Femur (tissue), 1 donor: ENCODE results near the gene UXS1.

Experiments
- DNase-seq: peaks from one replicate; pipeline ENCODE4 v3.0.0-alpha.2; 2017

UXS1 gene

DNA sequence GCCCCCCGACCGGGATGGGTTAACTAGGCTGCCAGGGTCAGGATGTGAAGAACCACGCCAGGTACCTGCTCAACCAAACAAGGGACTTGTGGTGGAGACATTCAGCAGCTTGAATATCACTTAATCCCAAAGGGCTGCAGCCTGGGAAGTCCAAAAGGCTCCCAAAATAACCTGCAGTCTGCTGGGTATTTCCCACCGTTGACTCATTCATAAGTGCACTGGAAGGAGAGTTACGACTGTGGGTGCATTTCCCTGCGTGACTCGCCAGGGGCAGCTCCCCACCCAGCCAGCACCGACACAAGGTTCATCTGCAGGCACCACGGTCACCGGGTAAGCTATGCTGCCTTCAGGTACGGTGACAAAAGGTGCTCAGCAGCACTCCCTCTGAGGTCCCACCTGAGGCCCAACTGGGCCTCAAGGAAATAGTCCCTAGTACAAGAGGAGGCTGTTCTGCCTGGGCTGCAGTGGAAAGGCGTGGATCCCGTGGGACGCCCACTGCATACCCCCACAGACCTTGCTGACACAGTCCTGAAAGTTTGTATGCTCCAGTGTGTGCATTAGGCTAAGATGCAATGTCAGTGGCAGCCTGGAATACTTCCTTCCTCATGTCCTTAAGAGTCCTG is 86.5 kb downstream of the UXS1 start:
- DNase-seq = no peak

DNA sequence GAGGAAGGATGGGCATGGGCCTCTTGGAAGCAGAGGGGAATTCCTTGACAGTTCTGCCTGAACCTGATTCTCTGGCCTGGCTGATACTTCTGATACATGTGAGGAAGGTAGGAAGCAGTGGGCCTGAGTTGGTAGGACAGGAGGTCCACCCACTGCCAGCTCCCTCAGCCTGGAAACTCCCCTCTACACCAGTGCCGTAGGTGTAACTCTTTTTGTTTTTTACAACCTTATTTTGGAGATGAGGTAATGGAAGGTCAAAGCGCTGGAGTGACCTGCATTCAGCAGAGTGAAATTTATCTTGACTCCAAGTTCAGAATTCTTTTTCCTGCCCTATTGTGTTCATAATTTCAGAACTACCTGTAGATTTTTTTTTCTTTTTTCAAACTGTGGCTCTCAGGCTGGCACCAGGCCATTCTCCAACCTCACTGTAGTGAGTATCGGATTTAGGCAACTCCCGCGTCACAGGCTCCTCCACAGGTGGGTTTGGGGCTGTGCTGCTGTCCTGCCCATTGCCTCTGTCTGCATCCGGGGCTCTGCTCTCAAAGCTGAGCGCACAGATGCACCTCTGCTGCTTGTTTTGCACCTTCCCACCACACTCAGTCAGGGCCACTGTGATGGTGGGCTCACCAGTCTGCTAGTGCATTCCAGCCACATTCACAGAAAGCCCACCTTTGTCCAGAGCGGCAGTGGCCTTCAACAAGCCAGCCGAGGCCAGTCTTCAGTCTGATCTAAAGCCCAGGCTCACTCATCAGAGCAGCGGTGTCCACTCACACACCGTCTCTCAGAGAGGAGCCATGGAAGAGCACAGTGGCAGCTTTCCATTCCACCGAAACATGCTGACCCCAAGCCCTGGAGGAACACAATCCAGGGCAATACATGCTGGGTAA is 87.2 kb downstream of the UXS1 start:
- no peak for DNase-seq

DNA sequence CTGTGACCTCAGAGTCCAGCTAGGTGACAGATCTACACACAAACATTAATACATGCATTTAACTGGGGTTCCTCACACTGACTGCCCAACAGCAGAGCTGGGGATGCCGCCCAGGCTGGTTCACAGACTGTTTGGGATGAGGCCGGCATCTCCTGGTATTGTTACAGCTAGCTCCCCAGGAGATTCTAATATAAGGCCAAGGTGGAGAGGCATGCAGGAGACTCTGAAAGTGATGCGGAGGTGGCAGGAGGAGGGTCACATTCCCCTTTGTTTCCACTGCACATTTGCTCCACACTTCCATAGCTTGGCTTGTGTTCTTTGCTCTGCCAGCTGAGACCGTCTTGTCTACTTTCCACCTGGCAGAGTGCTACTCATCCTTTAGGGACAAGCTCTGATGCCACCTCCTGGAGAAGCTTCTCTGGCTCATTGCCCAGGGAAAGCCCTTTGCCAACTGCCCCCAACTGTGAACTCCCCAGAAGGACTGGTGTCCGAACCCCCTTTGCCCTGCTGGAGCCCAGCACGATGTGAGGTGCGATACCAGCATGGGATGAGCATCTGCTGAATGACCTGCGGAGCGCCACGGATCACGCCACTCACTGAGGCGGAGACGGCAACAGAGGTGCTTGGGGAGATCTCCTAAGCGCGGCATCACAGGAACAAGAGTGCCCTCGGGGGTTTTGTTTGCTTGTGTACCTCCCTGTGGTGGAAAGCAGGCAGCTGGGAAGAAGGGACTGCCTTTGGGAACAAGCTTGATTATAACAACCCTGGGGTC is 88.8 kb downstream of the UXS1 start:
- DNase-seq = no peak

DNA sequence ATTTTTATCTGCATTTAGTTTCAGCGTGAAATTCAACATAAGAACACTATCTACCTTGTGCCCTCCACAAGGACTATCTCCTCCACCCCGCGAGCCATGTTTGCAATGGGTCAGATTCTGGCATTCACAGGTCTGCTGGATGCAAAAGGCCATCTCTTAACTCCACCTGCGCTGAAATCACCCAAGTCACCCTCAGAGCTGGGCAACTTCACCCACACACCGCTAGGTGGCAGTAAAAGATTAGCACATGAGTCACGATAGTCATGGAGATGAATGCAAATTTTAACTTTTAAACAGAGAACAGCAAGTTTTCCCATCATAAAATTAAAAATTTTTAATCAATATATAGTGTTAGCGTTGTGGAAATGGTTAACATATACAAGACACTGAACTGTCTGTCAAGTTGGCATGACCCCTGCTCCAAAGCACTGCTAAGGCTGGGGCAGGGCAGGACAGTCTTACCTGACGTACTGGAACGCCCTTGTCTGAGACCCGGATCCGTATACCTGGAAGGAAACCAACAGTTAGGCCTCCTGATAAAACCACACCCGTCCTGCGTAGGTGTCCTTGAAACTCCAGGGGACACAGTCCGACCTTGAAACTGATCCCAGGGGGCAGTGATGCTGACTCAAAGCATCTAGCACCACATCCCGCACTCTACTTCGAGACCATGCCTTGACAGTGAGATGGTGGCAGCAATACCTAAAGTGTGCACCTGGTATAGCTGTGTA is 89.6 kb downstream of the UXS1 start:
- DNase-seq = peak; percentile 65

DNA sequence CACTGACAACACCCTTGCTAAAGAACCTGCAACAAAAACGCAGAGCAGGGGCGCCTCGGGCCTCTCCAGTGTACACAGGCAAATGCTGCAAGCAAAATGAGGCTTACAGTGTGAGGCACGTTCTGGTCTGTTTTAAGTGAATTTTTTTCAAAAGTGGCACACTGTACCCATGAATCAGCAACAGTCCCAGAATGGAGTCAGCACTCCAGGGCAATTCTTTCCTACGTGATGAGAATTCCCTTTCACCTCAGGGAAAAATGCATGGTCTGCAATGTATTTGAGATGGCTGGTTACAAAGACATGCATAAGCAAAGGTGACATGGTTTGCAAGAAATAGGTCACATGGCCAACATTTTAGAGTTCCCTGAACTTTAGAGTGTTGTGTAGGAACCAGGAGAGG is 94.4 kb downstream of the UXS1 start:
- DNase-seq = no peak

DNA sequence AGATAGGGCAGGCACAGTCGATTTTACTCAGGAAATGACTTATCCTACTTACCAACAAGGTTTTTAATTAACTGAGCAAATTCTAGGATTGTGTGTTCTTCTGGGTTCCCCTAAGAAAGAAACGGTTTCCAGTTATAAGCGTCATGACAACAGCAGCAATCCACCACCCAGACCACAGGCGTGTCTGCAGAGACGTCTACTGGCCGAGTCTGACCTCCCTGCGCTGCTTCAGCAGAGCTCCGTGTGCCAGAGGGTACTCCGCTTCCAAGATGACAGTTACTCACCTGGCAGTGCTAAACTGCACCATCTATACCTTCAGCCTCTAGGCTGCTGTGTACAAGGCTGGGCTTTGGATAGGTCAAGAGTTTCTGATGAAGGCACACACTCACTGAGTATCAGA is 95.4 kb downstream of the UXS1 start:
- no peak for DNase-seq

DNA sequence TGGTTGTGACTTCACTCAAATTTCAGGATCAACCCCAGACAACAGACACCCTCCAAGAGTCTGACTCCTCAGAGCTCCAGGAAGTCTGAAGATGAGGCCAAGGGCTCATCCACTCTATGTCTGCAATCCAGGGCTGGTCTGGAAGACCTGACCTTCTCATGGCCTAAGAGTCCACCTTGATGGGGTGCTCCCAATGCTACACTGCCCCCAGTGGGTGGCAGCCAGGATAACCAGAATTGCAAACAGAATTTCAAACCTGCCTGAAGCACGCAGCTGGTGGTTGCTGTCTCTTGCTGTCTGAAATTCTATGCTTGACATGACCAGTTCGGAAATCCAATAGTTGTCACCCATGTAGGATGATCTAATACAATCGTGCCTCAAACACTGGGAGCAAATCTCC is 96.0 kb downstream of the UXS1 start:
- no peak for DNase-seq

DNA sequence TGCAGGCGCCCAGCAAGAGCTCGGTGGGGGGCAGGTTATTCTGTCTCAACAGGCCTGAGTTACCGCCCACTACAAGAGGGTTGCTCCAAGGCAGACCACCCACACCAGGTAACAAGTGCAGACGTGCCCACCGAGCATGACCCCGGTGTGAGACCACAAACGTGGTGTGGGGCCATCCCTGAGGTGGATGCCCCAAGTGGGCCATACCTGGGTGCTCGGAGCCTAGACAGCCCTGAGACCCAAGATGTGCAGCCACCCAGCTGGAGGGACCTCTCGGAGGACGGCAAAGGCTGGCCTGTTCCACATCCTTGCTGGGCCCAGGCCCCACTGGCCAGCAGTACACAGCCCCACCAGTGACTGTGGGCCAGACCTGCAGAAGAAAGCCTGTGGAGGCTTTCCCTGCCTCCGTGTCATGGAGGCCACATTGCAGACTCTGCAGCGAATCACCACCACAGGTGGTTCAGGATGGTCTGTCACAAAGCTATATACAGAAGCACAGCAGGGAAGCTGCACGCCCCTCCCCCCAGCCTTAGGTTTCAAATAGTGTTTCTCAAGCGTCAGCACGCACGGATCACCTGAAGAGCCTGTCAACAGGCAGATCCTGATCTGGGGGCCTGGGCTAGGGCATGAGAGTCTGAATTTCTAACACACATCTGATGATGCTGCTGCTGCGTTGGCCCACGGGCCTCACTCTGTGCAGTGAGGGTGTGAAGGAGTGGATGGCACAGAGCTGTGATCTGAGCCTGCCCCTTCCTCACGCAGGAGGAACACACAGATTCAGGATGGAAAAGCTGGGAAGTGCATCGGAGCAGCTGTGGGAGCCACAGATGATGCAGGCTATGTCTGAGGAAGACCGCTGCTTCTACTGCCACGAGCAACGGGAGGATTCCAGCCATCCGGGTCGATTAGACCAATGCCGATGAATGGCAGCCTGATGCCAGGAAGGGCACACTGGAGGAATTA is 96.8 kb downstream of the UXS1 start:
- DNase-seq = no peak

DNA sequence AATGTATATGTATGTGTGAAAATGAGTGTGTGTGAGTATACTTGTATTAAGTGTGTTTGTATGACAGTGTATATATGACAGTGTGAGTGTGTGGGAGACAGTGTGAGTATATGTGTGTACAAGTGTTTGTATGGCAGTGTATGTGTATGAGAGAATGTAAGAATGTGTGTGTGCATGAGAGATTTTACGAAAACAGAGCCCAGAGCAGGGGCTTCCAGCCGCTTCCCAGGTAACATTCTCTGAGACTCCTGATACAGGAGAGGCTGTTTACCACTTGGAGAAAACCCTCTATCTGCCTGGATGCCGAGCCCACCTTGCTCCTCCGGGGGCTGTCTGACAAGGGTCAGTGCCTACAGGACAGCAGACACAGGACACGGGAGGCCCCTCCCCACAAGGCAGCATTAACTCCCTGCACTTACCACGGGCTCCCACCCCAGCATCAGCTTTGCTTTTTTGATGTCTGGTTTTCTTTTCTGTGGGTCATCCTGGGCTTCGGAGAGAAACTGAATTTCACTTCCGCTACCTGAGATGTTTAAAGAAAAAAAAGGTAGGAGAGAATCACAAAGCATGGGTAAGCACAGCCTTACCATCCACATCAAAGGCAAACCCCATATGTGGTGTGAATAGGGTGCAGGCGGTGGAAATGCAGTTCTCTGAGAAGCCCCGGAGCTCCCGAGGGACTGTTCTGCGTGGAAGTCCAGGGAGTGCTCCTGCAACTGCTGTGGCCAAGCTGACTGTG is 97.6 kb downstream of the UXS1 start:
- no peak for DNase-seq

DNA sequence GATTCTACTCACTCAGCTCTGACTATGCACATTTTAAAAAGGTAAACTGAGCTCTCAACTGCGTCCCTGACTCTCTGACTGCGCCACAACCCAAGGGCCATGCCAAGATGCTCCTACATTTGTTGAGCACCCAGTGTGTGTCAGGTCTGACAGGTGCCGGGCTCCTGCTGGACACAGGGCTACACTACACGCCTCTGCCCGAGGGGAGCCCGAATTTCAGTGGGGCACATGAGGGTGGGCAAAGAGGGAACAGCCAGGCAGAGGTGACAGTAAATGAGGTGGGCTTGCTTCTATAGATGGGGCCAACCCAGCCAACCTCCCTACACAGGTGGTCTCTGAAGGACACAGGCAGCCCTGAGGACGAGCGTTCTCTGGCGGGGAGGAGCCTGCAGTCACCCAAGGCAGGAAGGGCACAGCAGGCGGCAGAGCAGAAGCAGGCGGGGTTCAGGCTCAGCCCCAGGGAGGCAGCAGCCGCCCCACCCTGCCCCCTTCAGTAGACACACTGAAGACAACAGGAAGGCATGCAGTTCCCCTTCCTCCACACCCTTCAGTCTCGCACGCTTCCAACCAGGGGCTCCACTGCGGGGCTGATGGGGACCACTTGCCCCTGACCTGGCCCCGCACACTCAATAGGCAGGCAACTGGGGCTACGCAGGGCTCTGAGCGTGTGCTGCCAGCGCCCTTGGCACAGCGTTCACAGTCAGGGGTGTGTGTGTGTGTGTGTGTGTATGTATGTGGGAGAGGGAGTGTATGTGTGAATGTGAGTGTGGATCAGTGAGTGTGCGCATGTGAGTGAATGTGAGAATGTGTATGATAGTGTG is 98.4 kb downstream of the UXS1 start:
- no peak for DNase-seq

DNA sequence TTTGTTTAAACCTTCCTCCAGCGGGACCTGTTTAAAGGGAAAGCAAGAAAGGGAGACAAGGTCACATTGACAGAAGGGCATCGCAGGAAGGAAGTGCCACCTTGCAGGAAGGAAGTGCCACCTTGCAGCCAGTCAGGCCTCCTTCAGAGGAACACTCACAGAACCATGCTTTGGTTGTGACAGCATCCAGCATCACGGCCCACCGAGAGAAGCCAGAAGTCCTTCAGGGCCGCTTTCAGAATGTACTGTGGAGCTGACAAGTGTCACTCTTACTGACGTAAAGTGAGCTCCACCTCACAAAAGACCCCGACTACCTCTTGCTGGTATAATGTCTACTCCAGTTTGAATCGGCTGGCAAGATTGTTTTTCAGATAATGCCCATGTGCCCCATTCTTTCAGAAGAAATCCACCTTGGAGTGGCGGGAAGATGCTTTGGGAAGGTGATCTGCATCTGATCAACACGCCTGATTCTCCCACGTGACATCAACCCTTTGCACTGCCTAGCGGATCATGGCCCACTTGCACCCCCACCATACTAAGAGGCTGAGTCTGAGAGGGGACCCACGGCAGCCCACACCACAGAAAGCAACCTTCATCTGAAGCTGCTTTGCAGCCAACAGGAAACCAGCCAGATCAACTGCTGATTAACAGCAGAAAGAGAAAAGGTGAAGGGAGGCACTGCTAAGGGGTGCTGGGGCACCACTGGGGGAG is 99.8 kb downstream of the UXS1 start:
- DNase-seq = no peak

DNA sequence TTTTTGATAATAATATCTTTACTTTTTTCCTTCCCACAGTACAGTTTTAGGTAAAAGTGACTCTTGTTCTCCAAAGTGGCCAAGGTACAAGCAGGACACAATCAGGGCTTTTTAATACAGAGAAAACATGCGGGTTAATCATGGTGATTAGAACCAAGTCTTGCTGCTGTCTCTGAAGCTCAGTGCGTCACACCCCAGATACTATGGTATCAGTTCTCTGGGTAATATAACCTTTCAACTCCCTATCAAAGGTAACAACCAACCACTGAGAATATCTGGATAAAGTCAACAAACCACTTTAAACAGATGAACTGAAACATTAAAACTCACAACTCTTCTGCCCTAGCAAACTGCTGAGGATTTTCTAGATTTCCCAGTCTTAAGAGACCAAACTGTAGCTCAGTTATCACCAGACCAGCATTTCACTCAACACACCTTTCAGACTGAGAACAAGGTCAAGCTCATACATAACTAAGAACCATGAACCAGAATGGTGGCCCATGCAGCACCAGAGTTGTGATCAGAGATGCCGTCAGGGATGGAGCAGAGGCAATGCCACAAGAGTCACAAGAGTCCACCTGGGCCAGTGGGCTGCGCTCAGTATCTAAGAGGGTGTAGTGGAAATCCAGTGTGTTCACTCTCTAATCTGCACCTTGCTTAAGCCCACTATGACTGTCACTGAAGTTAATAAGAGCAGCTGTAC is 103.0 kb downstream of the UXS1 start:
- DNase-seq = no peak

DNA sequence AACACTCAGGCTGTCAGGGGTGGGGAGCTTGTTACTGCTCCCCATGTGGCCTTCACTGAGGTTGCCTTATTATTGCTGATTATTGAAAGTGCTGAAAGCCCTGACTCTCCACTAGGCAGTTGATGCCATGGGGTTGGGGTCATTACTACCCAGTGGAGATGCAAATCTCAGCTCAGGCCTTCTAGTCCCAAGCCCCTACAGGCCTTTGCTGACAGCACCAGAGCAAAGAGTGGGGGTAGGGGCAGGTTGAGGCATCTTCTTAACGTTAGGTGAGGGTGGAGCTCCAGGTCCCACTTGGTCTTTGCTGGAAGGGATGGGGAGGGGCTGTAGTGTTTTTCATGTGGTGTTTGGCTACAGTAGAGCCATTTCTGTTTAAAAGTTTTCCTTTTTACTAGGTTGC is 104.5 kb downstream of the UXS1 start:
- no peak for DNase-seq

DNA sequence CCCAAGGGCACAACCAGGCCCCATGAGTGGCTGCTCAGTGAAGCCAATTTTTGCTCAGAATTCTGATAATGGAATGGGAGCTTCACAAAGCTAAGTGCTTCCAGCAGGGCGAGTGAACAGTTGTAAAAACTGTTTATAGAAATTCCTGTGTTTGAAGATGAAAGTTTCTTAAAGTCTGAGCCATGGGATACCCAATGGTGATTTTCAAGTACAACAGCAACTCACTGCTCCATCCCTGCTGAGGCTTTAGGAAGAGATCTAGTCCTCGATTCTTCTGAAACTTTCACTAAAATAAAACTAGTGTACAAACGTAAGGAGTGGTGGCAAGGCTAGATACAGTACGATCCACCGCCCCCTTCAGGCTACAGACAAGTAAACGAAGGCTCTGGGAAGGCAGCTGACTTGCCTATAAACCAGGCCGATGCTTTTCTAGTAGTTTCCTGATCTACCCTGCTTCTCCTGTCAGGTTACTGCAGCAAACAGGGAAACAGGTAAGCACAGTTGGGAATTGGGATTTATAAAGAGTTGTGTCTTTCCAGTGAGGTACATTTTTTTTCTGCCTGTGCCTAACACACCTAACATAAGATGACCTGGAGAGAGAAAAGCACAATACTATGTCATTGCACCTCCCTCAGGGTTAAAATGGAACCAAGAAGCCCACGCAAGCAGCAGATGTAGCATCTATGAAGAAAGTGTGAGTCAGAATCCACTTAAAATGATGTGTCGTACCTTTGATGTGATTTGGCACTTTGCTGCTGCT is 108.7 kb downstream of the UXS1 start:
- DNase-seq = no peak

DNA sequence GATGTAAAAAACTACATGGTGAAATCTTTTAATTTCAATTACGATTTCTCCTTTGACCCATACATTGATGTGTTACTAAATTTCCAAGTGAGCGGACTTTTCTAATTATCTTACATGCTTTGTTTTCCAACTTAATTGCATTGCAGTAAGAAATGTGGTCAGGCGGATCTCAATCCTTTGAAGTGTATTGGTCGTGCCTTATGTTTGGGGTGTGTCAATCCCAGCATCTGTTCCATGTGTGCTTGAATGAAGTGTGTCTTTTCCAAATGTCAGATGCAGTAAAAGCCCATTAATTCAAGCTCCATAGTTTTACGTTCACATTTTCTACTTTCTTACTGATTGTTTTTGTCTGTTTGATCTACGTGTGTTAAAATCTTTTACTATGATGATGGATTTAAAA is 113.1 kb downstream of the UXS1 start:
- DNase-seq = no peak

DNA sequence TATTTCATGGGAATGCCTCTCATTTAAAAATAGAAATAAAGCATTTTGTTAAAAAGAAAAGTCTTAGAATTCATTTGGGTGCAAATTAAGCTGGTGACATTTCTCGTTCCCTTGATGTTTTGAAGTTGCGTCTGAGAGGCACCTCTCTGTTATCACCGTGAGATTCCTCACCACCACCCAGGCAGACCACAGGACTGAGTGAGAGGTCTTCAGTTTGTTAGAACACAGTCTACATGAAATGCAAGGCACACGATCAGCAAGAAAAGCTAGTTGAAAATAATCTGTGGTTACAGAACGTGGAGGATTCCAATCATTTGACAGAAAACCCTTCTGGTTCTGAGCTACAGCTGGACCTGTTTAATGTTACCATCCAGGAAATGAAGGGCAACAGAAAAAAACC is 116.0 kb downstream of the UXS1 start:
- DNase-seq = no peak

DNA sequence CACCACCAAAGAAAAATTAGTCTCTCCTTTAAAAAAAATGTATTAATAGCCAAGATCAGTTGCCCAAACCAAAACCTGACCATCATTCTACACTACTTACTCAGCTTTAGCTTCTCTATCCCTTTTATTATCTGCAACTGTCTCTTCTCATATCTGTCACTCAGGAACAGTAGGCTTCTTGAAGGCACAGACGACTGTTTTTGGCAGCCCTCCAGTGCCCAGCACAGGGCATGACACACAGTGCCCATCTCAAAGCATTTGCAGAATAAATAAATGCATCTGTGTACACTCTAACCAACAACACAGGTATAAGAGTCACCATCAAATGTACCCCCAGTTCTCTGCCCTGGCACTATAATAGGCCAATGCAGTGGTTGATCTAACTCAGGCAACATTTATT is 117.2 kb downstream of the UXS1 start:
- no peak for DNase-seq

DNA sequence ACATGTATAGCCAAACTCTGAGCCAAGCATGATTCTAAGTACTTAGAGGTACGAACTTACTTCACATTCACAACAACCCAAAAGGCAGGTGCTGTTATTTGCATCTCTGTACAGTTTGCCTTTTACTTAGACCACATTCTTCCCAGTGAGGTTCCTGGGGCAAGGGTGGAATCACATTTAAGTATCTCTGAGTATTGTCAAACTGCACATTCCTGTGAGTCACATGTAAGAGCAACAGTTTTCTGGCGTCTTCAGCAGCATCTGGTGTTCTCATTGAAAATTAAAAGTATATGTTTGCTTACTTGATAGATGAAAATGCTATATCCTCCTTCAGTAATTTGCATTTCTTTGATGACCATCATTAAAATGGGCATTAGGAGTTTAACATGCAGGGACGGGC is 119.1 kb downstream of the UXS1 start:
- no peak for DNase-seq
